Head of caudate nucleus (tissue), 42 donors: ENCODE results near the gene GLOD4.
"Not testable (repeated sequence)": the region's sequence is repeated elsewhere in the genome, so short reads cannot be mapped to it uniquely, and the experiment has no call there.

Experiments used
- DNase-seq, 42 donors: peaks; one replicate each; pipeline versions ENCODE4 v3.0.0 to v3.0.0-alpha.2; 2020 to 2021; ENCODE audit warnings: mixed read lengths in 7 of 42
- intact Hi-C: fragments of 100-400 bp; cut with DNase I; formaldehyde crosslinking; loops from one replicate; pipeline ENCODE4 v1.15.0; 2022

GLOD4 gene

GRCh38 chr17:789160-789840 is 7.2 kb upstream of the GLOD4 start:
- intact Hi-C loops = loop anchor here (10.0 kb wide), 1 partner anchor 54 kb away; the partner anchor contains the start of gene TLCD3A
- no peak for DNase-seq

DNA sequence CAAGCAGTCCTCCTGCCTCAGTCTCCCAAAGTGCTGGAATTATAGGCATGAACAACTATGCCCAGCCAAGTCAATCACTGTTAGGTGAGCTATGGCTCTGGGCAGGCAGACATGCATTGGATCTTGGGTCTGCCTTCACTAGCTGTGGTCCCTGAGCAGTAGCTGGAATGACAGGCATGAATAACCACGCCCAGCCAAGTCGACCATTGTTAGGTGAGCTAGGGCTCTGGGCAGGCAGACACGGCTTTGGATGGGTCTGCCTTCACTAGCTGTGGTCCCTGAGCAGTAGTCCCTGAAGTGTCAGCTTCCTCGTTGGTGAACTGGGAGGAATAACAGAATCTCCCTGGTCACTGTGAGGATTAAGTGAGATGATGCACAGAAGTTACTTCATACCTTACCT is 6.5 kb upstream of the GLOD4 start:
- intact Hi-C loops = loop anchor here (10.0 kb wide), 1 partner anchor 54 kb away; the partner anchor contains the start of gene TLCD3A

GRCh38 chr17:787641-788221 is 5.7 kb upstream of the GLOD4 start:
- intact Hi-C loops = loop anchor here (10.0 kb wide), 1 partner anchor 53 kb away; the partner anchor contains the start of gene TLCD3A
- DNase-seq = no peak

More for the DNA sequence above, 6.5 kb upstream of the GLOD4 start:
- DNase-seq = no peak

DNA sequence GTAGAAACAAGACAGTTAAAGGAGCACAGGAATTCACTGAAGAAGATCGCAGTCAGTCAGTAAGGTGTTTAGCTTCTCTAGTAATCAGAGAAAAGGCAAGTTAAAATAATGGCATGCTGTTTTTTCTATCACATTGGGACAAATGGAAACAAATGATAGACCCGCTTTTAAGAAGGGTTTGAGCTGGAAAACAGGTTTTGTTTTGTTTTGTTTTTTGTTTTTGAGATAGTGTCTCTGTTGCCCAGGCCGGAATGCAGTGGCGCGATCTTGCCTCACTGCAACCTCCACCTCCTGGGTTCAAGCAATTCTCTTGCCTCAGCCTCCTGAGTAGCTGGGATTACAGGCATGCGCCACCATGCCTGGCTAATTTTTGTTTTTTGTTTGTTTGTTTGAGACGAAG is 3.8 kb upstream of the GLOD4 start:
- intact Hi-C loops = loop anchor here (10.0 kb wide), 1 partner anchor 51 kb away; the partner anchor contains the start of gene TLCD3A

GRCh38 chr17:784143-784542 is 2.1 kb upstream of the GLOD4 start:
- no peak for DNase-seq
- intact Hi-C loops = loop anchor here (5.0 to 10.0 kb wide), 2 partner anchors 49 to 213 kb away; partner anchors contain the start of genes TIMM22 and TLCD3A

More for the DNA sequence above, 3.8 kb upstream of the GLOD4 start:
- DNase-seq = not testable (repeated sequence)

- intact Hi-C loops = no loop called here
Measured at GRCh38 chr17:778096-778495, 4.0 kb downstream of the GLOD4 start.

DNA sequence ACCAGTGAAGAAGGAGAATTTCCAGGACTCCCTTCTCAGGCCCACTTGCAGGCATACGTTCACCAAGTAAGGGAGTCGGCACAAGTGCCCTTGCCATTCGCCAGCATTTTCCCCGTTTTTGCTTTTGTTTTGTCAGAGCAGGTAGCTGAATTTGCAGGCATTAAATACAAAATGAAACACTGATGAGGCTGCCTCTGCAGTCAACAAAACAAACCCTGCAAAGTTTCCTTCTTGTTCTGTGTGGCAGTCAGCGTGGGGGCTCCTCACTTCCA is 7.8 kb downstream of the GLOD4 start:
- no peak for DNase-seq
- intact Hi-C loops = no loop called here

More at GRCh38 chr17:778096-778495, 4.0 kb downstream of the GLOD4 start:
- no peak for DNase-seq

- intact Hi-C loops = no loop called here
- no peak for DNase-seq
Measured at GRCh38 chr17:773467-774312, 8.4 kb downstream of the GLOD4 start.

DNA sequence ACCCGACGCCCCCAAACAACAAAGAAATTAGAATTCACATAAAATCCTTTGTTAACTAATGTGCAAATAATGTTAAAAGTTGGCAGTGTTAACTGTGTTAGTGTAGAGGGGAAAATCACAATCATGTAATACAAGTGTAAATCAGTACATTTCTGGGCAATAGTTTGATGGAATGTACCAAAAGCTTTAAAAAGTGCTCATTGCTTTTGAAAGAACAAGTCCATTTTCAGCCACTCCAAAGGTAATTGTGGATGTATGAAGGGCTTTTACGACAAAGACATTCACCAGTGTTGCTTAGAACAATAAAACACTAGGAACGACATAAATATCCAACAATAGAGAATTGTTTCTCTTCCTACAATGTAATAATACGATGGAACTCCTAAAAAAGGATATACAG is 9.1 kb downstream of the GLOD4 start:
- DNase-seq = no peak
- intact Hi-C loops = no loop called here

- DNase-seq = no peak
- intact Hi-C loops = no loop called here
Measured at GRCh38 chr17:767076-767475, 15.0 kb downstream of the GLOD4 start.

GRCh38 chr17:760371-760770 is 21.7 kb downstream of the GLOD4 start:
- intact Hi-C loops = no loop called here
- no peak for DNase-seq

- intact Hi-C loops = no loop called here
- DNase-seq = no peak
Measured at GRCh38 chr17:759964-760363, 22.1 kb downstream of the GLOD4 start.

DNA sequence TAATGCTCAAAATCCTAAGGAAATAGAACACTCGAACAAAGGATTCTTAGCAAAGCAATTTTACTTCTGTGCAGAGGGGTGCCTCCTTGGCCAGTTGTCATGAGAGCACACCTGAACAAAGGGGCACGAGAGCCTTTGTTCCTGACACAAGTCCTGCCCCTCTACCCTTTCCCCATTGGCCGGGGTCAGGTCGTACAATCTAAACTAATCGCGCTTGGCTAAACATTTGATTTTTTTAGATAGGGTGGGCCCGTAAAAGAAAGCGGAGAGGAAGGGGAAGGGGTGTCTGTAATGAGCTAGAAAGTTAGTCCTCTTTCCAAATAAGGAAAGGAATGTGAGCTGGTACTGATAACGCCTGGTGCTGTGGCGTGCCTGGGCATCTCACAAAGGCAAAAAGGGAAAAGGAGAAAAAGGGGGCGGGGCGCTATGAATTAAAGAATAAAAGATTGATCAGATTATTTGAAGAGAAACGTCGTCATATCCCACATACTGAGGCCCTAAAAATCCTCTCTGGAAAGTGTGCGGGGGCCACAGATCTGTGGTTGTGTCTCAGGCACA is 26.0 kb downstream of the GLOD4 start:
- DNase-seq, intact Hi-C loops: not testable (repeated sequence)

GRCh38 chr17:755319-755961 is 26.6 kb downstream of the GLOD4 start:
- intact Hi-C loops, DNase-seq: not testable (repeated sequence)

GRCh38 chr17:753418-753817 is 28.7 kb downstream of the GLOD4 start:
- intact Hi-C loops = no loop called here
- DNase-seq = no peak

DNA sequence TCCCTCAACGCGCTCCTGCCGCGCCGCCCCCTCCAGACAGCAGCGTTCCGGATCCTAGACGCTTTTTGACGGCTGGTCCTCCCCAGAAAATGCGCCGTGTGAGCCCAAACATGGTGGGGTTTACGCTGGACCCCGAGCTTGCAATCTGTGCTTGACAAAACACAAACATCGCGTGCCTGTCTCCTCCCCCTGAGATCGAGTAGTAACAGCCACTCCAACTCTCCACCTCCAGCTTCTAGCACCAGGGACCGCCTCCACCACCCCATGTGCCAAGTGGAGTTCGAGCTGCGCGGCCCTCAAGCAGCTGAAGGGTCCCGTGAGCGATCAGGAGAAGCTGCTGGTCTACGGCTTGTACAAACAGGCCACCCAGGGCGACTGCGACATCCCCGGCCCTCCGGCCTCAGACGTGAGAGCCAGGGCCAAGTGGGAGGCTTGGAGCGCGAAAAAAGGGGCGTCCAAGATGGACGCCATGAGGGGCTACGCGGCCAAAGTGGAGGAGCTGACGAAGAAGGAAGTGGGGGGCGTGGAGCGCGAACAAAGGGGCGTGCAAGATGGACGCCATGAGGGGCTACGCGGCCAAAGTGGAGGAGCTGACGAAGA is 29.4 kb downstream of the GLOD4 start:
- intact Hi-C loops = no loop called here
- peak in 41 of 42 donors; percentile 4 to 72 (median 37) for DNase-seq

DNA sequence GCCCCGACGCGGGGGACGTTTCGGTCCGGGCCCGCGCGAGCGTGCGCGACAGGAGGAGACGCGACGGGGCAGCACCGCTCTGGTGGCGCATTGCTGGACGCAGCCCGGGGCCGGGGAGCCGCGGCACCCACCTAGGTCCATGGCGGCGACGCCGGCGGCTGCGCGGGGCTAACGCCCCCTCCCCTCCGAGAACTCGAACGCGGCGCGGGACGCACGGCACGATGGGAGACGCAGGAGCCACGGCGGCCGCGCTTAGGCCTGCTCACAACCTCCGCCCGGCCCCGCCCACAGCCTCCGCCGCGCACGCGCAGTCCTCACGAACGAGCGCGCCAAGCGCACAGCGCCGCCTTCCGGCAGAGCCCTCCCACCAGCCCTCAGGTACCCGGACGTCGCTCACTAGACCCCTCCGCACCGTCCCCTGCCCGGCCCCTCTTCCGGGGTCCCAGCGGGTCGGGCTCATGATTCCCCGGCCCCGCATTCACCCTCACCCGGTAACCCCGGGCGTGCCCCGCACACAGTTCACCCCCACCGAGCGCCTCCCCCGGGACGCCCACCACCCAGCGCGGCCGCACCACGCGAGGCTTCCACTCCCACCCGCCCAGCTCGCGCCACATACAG is 30.0 kb downstream of the GLOD4 start, which contains the start of gene GEMIN4:
Gene GEMIN4, minus strand, starts transcription at position 263 of the 618 bp plus-strand sequence. Its CDS starts 122 bp downstream, at position 141.
- peak; percentile 72 to 97 (median 94) for DNase-seq
- intact Hi-C loops = no loop called here
